Thyroid gland (tissue), 4 donors: Measurements from ENCODE around the gene TXN.

Source experiments
- CTCF ChIP-seq, 6 experiments: fragments of 200-600 bp in 3 of 6; fragments of 450-650 bp in 3 of 6; sonication (generic) in 3 of 6; IDR thresholded peaks; one replicate each; pipeline ENCODE4 v1.5.1; 2016 to 2019; ENCODE audit warnings: antibody characterized with exemption in 6 of 6, mild to moderate bottlenecking in 2 of 6, inconsistent platforms in 1 of 6, moderate library complexity in 1 of 6
- POLR2A ChIP-seq, 2 donors: fragments of 450-650 bp; IDR thresholded peaks; one replicate each; pipeline ENCODE4 v1.6.1; 2017; ENCODE audit warnings: antibody characterized with exemption in 2 of 2, mild to moderate bottlenecking in 2 of 2, moderate library complexity in 1 of 2

- TF ChIP-seq CTCF (IDR thresholded peaks at IDR 0.05) (no peak), POLR2A (IDR thresholded peaks at IDR 0.05) (no peak)
Measured at GRCh38 chr9:110206389-110206788, 49.9 kb downstream of the TXN start.
